WTC11 (cell line): ENCODE measurements around the gene SIX4. TPM values are rescaled to one million over a fixed set of nuclear protein-coding genes. Genes with fewer than 3 reads are reported as not detected.

ENCODE experiments used
- ATAC-seq: fragments of 200-7000 bp; cut with Tn5 transposase; 2 replicates; pipeline ENCODE4 v1.10.0; 2021; ENCODE audit warnings: mild to moderate bottlenecking, moderate library complexity
- CTCF ChIA-PET: fragments of 300-600 bp; sonication (Branson Sonifier 250); formaldehyde crosslinking; loops from one replicate; lab custom pipeline; 2021; ENCODE audit warnings: antibody characterized with exemption; lab: Charles Lee
- POLR2A ChIA-PET: fragments of 350-600 bp; sonication (Branson Sonifier 250); formaldehyde crosslinking; loops from one replicate; lab custom pipeline; 2021; ENCODE audit warnings: antibody characterized with exemption; lab: Charles Lee
- DNase-seq: peaks from one replicate; pipeline ENCODE4 v3.0.0; 2021; ENCODE audit warnings: low spot score
- H3K27ac Mint-ChIP-seq: 2 replicates; pipeline ENCODE4 v1.8.0; 2021; ENCODE audit warnings: mixed read lengths
- H3K27me3 Mint-ChIP-seq: 2 replicates; pipeline ENCODE4 v1.8.0; 2021; ENCODE audit warnings: low read depth, mild to moderate bottlenecking, moderate library complexity, mixed read lengths
- H3K36me3 Mint-ChIP-seq: 2 replicates; pipeline ENCODE4 v1.8.0; 2021; ENCODE audit warnings: mixed read lengths
- H3K4me1 Mint-ChIP-seq: 2 replicates; pipeline ENCODE4 v1.8.0; 2022; ENCODE audit warnings: mixed read lengths
- H3K4me3 Mint-ChIP-seq: 2 replicates; pipeline ENCODE4 v1.8.0; 2021; ENCODE audit warnings: mild to moderate bottlenecking, moderate library complexity, mixed read lengths
- H3K9me3 Mint-ChIP-seq: 2 replicates; pipeline ENCODE4 v1.8.0; 2021; ENCODE audit warnings: mixed read lengths
- ATF2 ChIP-seq: sonication (generic); formaldehyde crosslinking; IDR thresholded peaks from 2 replicates; pipeline ENCODE4 v1.8.1; 2022; ENCODE audit warnings: low read depth, missing genetic modification reagents, borderline replicate concordance
- CBFB ChIP-seq: sonication (generic); formaldehyde crosslinking; IDR thresholded peaks from 2 replicates; pipeline ENCODE4 v1.8.1; 2022; ENCODE audit warnings: mild to moderate bottlenecking, low read depth, missing genetic modification reagents
- CTCF ChIP-seq: fragments of 200-600 bp; IDR thresholded peaks from 2 replicates; pipeline ENCODE4 v1.8.0; 2022; ENCODE audit warnings: antibody characterized with exemption
- E2F5 ChIP-seq: sonication (generic); formaldehyde crosslinking; IDR thresholded peaks from 2 replicates; pipeline ENCODE4 v1.8.1; 2022; ENCODE audit warnings: mild to moderate bottlenecking, moderate library complexity, missing genetic modification reagents
- ELF4 ChIP-seq: sonication (generic); formaldehyde crosslinking; IDR thresholded peaks from 2 replicates; pipeline ENCODE4 v1.8.1; 2022; ENCODE audit warnings: low read depth, mild to moderate bottlenecking, moderate library complexity, missing genetic modification reagents
- ESRRA ChIP-seq: sonication (generic); formaldehyde crosslinking; IDR thresholded peaks from 2 replicates; pipeline ENCODE4 v1.8.1; 2022; ENCODE audit warnings: mild to moderate bottlenecking, missing genetic modification reagents, borderline replicate concordance
- FOXP4 ChIP-seq: sonication (generic); formaldehyde crosslinking; IDR thresholded peaks from 2 replicates; pipeline ENCODE4 v1.8.0; 2022; ENCODE audit warnings: mild to moderate bottlenecking, missing genetic modification reagents
- GRHL2 ChIP-seq: fragments of 250-450 bp; sonication (Bioruptor Pico); IDR thresholded peaks from 2 replicates; pipeline ENCODE4 v1.8.0; 2022; ENCODE audit warnings: mild to moderate bottlenecking, moderate library complexity; ENCODE audit not compliant: insufficient replicate concordance, severe bottlenecking
- MAX ChIP-seq: sonication (generic); formaldehyde crosslinking; IDR thresholded peaks from 2 replicates; pipeline ENCODE4 v1.8.0; 2022; ENCODE audit warnings: mild to moderate bottlenecking, missing genetic modification reagents
- MXD4 ChIP-seq: fragments of 250-450 bp; sonication (Bioruptor Pico); IDR thresholded peaks from 2 replicates; pipeline ENCODE4 v1.8.0; 2021; ENCODE audit warnings: mild to moderate bottlenecking, moderate library complexity, borderline replicate concordance
- NFATC4 ChIP-seq: fragments of 250-450 bp; sonication (Bioruptor Pico); IDR thresholded peaks from 2 replicates; pipeline ENCODE4 v1.9.0; 2021; ENCODE audit warnings: mild to moderate bottlenecking
- NR2C2 ChIP-seq: sonication (generic); formaldehyde crosslinking; IDR thresholded peaks from 2 replicates; pipeline ENCODE4 v1.8.0; 2022; ENCODE audit warnings: mild to moderate bottlenecking, missing genetic modification reagents
- ZBTB21 ChIP-seq: sonication (generic); formaldehyde crosslinking; IDR thresholded peaks from 2 replicates; pipeline ENCODE4 v1.8.1; 2023; ENCODE audit warnings: mild to moderate bottlenecking, missing genetic modification reagents, borderline replicate concordance
- ZMAT4 ChIP-seq: fragments of 250-450 bp; sonication (Bioruptor Pico); IDR thresholded peaks from 2 replicates; pipeline ENCODE4 v1.9.0; 2021; ENCODE audit warnings: mild to moderate bottlenecking
- ZNF121 ChIP-seq: sonication (generic); formaldehyde crosslinking; IDR thresholded peaks from 2 replicates; pipeline ENCODE4 v1.8.0; 2023; ENCODE audit warnings: missing genetic modification reagents
- ZNF425 ChIP-seq: fragments of 250-450 bp; sonication (Bioruptor Pico); conservative IDR thresholded peaks from 2 replicates; pipeline ENCODE4 v1.9.0; 2021; ENCODE audit warnings: mild to moderate bottlenecking
- ZNF512 ChIP-seq: sonication (generic); formaldehyde crosslinking; IDR thresholded peaks from 2 replicates; pipeline ENCODE4 v1.8.1; 2022; ENCODE audit warnings: missing genetic modification reagents, borderline replicate concordance
- ZSCAN18 ChIP-seq: fragments of 250-450 bp; sonication (Bioruptor Pico); IDR thresholded peaks from 2 replicates; pipeline ENCODE4 v2.1.2; 2022; ENCODE audit warnings: mild to moderate bottlenecking, moderate library complexity
- total RNA-seq: library from RNA; stranded (reverse); gene quantifications from 3 replicates; pipeline ENCODE4 v1.2.3, GENCODE V29; 2021

SIX4 gene
- total RNA-seq, 1 experiment from 2014 or later = 41.8 TPM

GRCh38 chr14:60684203-60684602 lies 39.9 kb downstream of the SIX4 start (continued):
- TF ChIP-seq ELF4 (no peak), NFATC4 (no peak), MXD4 (CRISPR knock-in tag) (no peak), MAX (CRISPR knock-in tag) (no peak), ZNF121 (CRISPR knock-in tag) (no peak), ESRRA (CRISPR knock-in tag) (no peak)

GRCh38 chr14:60681271-60681670 lies 42.9 kb downstream of the SIX4 start:
- Mint-ChIP-seq H3K27ac (no peak overlapping the region), H3K36me3 (no peaks in the 10 kb centered on the region), H3K4me1 (peaks cover 35% of the 10 kb centered on the region)
- ATAC-seq = no peak
- CTCF ChIA-PET = no interaction called here
- TF ChIP-seq CBFB (CRISPR knock-in tag) = no peak
- no peak for TF ChIP-seq GRHL2 (CRISPR knock-in tag)
- TF ChIP-seq NR2C2 (CRISPR knock-in tag) = no peak
- TF ChIP-seq ZNF425 (CRISPR knock-in tag) = no peak
- no peak for TF ChIP-seq ZNF512
- TF ChIP-seq ZMAT4 (CRISPR knock-in tag) = no peak
- TF ChIP-seq ZSCAN18 = no peak
- TF ChIP-seq FOXP4 (CRISPR knock-in tag) = no peak
- no peak for TF ChIP-seq ATF2 (CRISPR knock-in tag)
- no peak for TF ChIP-seq CTCF
- no peak for TF ChIP-seq ELF4
- no peak for TF ChIP-seq E2F5
- TF ChIP-seq ZBTB21 (CRISPR knock-in tag) = no peak
- TF ChIP-seq, all 79 proteins: peak for 0
- Mint-ChIP-seq H3K4me3 (no peak overlapping the region), H3K9me3 (peaks cover 7% of the 10 kb centered on the region), H3K27me3 (no peaks in the 10 kb centered on the region; the same call in 1 of the 2 replicates)
- POLR2A ChIA-PET = no interaction called here
- DNase-seq = no peak
